Choroid plexus epithelial cell (primary cell): ENCODE data around the gene GNAT2.
A peak's percentile ranks its signal among the peaks of the same experiment; 100 is the strongest.

ENCODE experiments used
- DNase-seq: peaks from one replicate; pipeline ENCODE4 v3.0.0-alpha.2; 2010; ENCODE audit warnings: low read depth
- H3K4me3 ChIP-seq: 2 replicates; pipeline ENCODE4 v1.5.1; 2011; ENCODE audit warnings: low read depth, mild to moderate bottlenecking, control low read depth, low read length, moderate library complexity
- CTCF ChIP-seq: conservative IDR thresholded peaks from 2 replicates; pipeline ENCODE4 v1.5.1; 2011; ENCODE audit warnings: low read depth, mild to moderate bottlenecking, control low read depth, inconsistent platforms, low read length, moderate library complexity

GNAT2 gene

GRCh38 chr1:109615879-109616278 is 3.5 kb downstream of the GNAT2 start:
- no peak overlapping the region for H3K4me3 ChIP-seq
- peak; percentile 46 for DNase-seq
- no peak for TF ChIP-seq CTCF

DNA sequence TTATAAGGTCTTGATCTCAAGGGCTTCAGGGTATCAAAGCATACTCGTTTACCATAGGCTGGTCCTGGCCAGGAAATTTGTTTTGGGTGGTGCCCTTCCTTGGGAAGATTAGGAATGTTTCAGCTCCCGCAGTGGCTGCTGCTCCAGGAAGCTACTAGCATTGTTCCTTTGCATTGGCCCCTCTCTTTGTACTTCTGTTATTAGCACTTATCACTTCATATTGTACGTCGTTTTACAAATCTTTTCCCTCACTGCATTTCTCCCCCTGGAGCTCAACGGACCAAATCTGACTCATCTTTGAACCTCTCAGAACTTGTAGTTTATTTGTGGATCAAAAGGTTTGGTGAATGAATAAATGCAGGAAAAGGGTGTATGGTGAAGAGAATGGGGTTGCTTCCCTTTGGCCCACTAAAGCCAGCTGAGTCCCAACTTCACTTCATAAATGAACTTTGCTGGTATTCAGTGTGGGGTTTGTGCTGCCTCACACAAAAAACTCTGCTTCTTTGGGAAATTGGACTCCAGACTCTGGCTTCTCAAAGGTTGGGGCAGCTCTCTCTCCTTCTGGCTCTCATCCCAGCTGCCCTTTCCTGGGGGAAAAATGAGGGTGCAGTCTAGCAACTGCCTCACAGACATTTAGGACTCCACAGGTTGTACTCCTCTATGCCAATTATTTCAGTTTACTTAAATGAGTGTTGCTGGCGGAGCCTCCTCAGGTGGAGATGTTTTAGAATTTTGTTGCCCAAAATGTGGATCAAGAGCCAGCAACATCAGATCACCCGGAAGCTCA is 5.9 kb downstream of the GNAT2 start:
- no peak for TF ChIP-seq CTCF
- peak; percentile 62 for DNase-seq
- H3K4me3 ChIP-seq = no peak overlapping the region

- no peak overlapping the region for H3K4me3 ChIP-seq
- no peak for DNase-seq
- no peak for TF ChIP-seq CTCF
Measured at GRCh38 chr1:109611308-109611990, 8.0 kb downstream of the GNAT2 start.

DNA sequence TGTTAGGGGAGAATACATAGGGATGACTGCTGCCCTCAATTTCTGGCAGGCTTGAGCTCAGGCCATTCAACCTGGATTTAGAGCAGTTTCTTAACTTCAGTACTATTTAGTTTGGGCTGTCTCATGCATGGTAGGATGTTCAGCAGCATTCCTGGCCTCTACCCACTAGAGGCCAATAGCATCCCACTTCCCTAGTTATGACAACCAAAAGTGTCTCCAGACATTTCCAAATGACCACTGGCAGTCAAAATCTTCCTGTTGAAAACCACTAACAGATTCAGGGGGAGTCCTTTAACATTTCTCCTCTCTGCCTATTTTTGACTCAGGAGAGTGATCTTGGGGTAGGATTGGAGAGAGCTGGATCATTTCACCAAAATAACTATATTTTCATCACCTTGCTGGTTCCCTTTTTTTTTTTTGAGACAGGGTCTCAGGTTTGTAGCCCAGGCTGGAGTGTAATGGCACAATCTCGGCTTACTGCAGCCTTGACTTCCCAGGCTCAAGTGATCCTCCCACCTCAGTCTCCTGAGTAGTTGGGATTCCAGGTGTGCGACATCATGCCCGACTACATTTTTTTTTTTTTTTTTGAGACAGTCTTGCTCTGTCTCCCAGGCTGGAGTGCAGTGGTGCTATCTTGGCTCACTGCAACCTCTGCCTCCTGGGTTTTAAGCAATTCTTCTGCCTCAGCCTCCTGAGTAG is 8.7 kb downstream of the GNAT2 start:
- no peak overlapping the region for H3K4me3 ChIP-seq
- no peak for TF ChIP-seq CTCF
- peak; percentile 63 for DNase-seq

GRCh38 chr1:109609881-109610280 is 9.5 kb downstream of the GNAT2 start:
- no peak for DNase-seq
- TF ChIP-seq CTCF = no peak
- H3K4me3 ChIP-seq = no peak overlapping the region

GRCh38 chr1:109605381-109605780 is 14.0 kb downstream of the GNAT2 start:
- no peak for TF ChIP-seq CTCF
- no peak for DNase-seq
- H3K4me3 ChIP-seq = no peak overlapping the region
